GDM1 (cell line): Measurements from ENCODE around the gene CDCA4.

Experiments
- DNase-seq: peaks from one replicate; lab custom pipeline; 2025; lab: John Stamatoyannopoulos, UW

CDCA4 gene

GRCh38 chr14:105013150-105013785 is 7.6 kb downstream of the CDCA4 start:
- no peak for DNase-seq

GRCh38 chr14:105012171-105012985 is 8.5 kb downstream of the CDCA4 start:
- DNase-seq = no peak

GRCh38 chr14:105011312-105011990 is 9.4 kb downstream of the CDCA4 start:
- DNase-seq = no peak

GRCh38 chr14:105010891-105011291 is 10.0 kb downstream of the CDCA4 start:
- no peak for DNase-seq

- DNase-seq = no peak
Observed at GRCh38 chr14:105010106-105010505, 10.8 kb downstream of the CDCA4 start.

- no peak for DNase-seq
Observed at GRCh38 chr14:105007593-105008264, 13.2 kb downstream of the CDCA4 start.

GRCh38 chr14:105006831-105007592 is 13.9 kb downstream of the CDCA4 start:
- no peak for DNase-seq

GRCh38 chr14:105005929-105006830 is 14.7 kb downstream of the CDCA4 start:
- no peak for DNase-seq

GRCh38 chr14:105005329-105005928 is 15.5 kb downstream of the CDCA4 start:
- no peak for DNase-seq

- no peak for DNase-seq
Observed at GRCh38 chr14:104999361-104999760, 21.5 kb downstream of the CDCA4 start.

- DNase-seq = no peak
Observed at GRCh38 chr14:104998801-104999200, 22.1 kb downstream of the CDCA4 start.

GRCh38 chr14:104996483-104996882 is 24.4 kb downstream of the CDCA4 start:
- no peak for DNase-seq

- no peak for DNase-seq
Observed at GRCh38 chr14:104996032-104996431, 24.9 kb downstream of the CDCA4 start.

GRCh38 chr14:104994978-104995377 is 25.9 kb downstream of the CDCA4 start:
- no peak for DNase-seq

GRCh38 chr14:104993808-104994591 is 26.9 kb downstream of the CDCA4 start:
- no peak for DNase-seq

GRCh38 chr14:104993306-104993705 is 27.6 kb downstream of the CDCA4 start:
- DNase-seq = no peak

- no peak for DNase-seq
Observed at GRCh38 chr14:104992501-104992900, 28.4 kb downstream of the CDCA4 start.

- no peak for DNase-seq
Observed at GRCh38 chr14:104991896-104992230, 29.0 kb downstream of the CDCA4 start.

- DNase-seq = no peak
Observed at GRCh38 chr14:104989951-104990303, 31.0 kb downstream of the CDCA4 start.
